ENCODE measurements around the gene ATXN7L1.

DNA sequence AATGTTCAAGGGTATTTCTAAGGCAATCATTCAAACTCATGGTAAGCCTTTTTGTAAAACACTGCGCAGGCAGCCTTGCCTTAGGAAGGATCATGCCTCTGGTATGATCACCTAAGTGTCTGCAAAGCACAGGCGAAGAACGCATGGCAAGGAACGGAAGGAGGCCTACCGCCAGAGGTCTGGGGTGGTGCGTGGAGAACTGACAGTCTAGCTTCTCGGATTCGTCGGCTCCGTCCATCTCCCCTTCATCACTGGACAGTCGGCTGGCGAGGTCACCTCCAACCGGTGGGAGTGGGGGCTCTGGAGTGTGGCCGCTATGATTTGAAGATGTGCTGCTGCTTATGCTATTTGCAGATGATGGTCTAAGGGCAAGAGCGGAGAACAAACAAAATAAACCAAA, 252.5 kb downstream of the ATXN7L1 start:
- TF ChIP-seq, protein P1, sequence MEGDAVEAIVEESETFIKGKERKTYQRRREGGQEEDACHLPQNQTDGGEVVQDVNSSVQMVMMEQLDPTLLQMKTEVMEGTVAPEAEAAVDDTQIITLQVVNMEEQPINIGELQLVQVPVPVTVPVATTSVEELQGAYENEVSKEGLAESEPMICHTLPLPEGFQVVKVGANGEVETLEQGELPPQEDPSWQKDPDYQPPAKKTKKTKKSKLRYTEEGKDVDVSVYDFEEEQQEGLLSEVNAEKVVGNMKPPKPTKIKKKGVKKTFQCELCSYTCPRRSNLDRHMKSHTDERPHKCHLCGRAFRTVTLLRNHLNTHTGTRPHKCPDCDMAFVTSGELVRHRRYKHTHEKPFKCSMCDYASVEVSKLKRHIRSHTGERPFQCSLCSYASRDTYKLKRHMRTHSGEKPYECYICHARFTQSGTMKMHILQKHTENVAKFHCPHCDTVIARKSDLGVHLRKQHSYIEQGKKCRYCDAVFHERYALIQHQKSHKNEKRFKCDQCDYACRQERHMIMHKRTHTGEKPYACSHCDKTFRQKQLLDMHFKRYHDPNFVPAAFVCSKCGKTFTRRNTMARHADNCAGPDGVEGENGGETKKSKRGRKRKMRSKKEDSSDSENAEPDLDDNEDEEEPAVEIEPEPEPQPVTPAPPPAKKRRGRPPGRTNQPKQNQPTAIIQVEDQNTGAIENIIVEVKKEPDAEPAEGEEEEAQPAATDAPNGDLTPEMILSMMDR (IDR thresholded peaks at IDR 0.05; ENCODE audit: low read length), result no peak
- no peak for TF ChIP-seq EZH2phosphoT487 (IDR thresholded peaks at IDR 0.05; ENCODE audit: low read length)

All from MM.1S (cell line).